Stimulated activated CD4-positive, alpha-beta T cell treated with anti-CD3 and anti-CD28 coated beads, Interleukin-1b, Interleukin-23, amount 100 ng/mL, for 1 hour (primary cell): ENCODE results near the gene GJB1.
"Not testable (repeated sequence)": the region's sequence is repeated elsewhere in the genome, so short reads cannot be mapped to it uniquely, and the experiment has no call there.

Experiments
- DNase-seq, 2 donors: peaks; one replicate each; pipeline ENCODE4 v3.0.0-alpha.2; 2020; ENCODE audit warnings: low read depth in 2 of 2

GJB1 gene

GRCh38 chrX:71222929-71223328 lies at the start of gene GJB1:
GJB1 (plus strand) TSS chrX:71223224; CDS start chrX:71223708, 484 bp downstream.
- no peak for DNase-seq

DNA sequence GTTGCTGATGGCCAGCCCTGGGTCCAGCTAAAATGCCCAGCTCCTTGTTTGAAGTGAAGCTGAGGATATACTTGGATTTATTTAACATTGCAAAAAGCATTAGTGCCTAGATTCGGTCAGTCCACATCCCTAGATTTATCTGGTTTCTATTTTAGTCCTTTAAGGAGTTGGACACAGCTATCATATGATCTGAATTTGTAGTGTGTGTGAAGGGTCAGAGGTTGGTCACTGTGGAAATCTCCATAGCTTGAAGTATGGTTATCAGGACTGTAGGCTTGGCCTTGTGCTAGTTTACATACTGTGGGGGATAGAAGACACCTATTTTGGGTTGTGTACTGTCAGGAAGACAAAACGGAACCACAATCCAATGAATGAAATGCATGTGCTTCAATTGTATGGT lies 49.6 kb upstream of the GJB1 start:
- DNase-seq = no peak

- DNase-seq = no peak
Measured at GRCh38 chrX:71174795-71175194, 48.2 kb upstream of the GJB1 start.

DNA sequence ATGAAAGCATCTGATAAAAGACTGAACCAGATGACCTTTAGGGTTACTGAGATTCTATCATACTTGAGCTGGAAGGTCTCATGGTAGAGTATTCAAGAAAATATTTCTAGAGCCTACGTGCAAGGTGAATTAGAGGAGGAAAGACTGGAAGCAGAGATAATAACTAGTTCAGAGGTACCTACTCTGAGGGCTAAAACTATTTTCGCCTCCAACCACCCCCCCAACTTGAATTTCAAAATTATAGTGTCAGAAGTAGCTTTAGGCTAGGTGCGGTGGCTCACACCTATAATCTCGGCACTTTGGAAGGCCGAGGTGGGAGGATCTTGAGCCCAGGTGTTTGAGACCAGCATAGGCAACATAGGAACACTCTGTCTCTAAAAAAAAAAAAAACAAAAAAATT lies 47.5 kb upstream of the GJB1 start:
- no peak for DNase-seq

- no peak for DNase-seq
Measured at GRCh38 chrX:71177327-71177726, 45.7 kb upstream of the GJB1 start.

GRCh38 chrX:71178908-71179307 lies 44.1 kb upstream of the GJB1 start:
- DNase-seq = no peak

- not testable (repeated sequence) for DNase-seq
Measured at GRCh38 chrX:71180579-71181265, 42.3 kb upstream of the GJB1 start.

DNA sequence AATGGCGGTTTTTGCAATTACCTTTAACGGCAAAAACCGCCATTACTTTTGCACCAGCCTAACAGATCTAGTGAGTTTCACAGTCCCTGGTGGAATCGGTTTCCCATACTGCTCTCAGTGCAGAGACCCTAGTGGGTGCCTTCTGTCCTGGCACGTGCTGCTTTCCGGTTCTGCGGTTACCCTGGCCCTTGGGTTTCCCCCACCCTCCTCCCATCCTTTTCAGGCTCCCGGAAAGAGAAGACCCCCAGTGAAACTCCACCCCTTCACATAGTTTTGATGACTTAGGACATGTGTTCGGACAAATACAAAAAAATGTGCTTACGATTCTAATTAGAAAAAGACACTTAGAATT lies 41.5 kb upstream of the GJB1 start:
- DNase-seq = no peak

GRCh38 chrX:71181910-71182799 lies 40.9 kb upstream of the GJB1 start:
- peak; percentile 32 to 51 for DNase-seq

DNA sequence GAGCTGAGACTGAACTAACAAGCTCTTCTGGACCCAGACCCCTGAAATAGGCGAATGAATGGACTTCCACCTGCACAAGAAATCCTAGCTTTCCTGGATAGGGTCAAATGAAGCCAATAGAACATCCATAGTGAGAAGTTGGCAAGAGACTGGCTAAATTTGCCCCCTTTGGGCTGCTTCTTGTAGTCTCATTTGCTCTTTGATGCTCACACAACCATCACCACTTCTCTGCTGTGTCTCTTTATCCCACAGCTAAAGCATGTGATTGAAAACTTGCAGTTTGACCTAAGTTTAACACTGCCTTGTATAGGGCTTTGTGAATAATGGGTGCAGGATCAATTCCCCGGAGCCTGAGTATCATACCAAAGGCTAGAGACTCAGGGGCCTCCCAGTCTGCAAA lies 40.2 kb upstream of the GJB1 start:
- no peak for DNase-seq

GRCh38 chrX:71183341-71183740 lies 39.7 kb upstream of the GJB1 start:
- DNase-seq = no peak

DNA sequence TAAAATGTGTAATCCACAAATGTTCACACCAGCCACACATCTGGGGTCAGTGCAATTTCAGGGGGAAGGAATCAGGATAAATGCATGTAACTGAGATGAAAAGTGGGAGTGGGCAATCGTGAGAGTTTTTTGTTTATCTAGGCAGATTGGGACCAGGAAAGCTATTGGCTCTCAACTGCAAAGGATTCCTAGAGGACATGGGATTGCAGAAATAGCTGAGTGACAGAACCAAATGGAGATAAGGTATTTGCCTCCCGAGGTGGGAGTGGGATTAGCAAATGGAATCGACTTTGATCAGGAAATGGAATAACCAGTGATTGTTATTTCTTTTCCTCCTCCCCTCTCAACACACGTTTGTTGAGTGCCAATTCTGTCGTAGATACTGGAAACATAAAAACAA lies 38.9 kb upstream of the GJB1 start:
- no peak for DNase-seq

GRCh38 chrX:71184803-71185495 lies 38.1 kb upstream of the GJB1 start:
- DNase-seq = no peak

DNA sequence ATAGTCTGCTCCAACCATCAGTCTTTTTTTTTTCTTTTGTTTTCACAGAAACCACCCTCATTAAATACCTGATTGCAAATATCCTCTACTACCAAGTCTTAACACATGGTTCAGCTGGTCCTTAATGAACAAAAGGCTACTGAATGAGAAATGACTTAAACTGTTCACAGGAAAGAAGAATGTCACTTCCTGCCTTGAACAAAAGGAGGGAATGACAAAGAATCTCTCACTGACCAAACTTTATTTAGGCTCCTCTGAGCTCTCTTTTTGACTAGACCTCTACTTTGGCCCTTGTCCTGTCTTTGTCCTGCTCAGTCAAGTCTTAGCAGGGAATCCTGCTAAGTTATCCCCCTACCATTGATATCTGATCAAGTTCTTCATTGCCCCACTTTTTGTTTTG lies 31.8 kb upstream of the GJB1 start:
- DNase-seq = no peak

GRCh38 chrX:71195964-71196649 lies 26.9 kb upstream of the GJB1 start:
- no peak for DNase-seq

DNA sequence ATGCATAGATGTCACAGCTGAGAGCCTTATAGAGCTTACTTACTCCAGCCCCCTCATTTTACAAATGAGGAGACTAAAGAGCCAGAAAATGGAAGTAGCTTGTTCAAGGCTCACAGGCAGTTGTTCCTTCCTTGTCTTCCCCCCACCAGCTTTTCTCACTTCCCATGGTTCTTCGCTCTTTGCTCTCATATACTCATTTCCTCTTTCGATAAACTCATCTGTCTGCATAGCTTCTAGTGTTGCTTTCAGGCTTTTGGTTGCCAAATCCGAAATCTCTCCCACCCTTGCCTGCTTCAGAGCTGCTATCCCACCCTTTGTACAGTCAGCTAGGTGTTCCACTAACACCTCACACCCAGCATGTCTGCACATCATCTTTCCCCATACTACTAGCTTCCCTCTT lies 25.0 kb upstream of the GJB1 start:
- no peak for DNase-seq

- no peak for DNase-seq
Measured at GRCh38 chrX:71199252-71200008, 23.6 kb upstream of the GJB1 start.

- no peak for DNase-seq
Measured at GRCh38 chrX:71210816-71211215, 12.2 kb upstream of the GJB1 start.

DNA sequence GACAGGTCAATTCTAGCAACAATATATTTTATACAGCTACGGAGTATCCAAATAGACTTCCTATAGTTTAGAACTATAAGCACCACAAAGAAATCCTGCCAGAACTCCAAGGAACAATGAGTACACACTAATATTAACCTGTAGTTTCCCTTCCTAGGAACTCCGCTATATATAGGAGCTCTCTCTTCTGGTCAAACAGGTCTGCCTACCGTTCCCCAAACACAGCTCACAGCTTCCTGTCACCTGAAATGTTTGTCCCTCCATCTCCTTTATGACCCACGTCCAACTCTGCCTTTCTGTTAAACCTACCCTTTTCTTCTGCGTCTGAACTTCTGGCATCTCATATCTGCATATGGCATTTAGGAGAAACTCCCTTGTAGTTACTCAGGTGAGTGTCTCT lies 10.5 kb upstream of the GJB1 start:
- DNase-seq = no peak

- DNase-seq = no peak
Measured at GRCh38 chrX:71214152-71214551, 8.9 kb upstream of the GJB1 start.

DNA sequence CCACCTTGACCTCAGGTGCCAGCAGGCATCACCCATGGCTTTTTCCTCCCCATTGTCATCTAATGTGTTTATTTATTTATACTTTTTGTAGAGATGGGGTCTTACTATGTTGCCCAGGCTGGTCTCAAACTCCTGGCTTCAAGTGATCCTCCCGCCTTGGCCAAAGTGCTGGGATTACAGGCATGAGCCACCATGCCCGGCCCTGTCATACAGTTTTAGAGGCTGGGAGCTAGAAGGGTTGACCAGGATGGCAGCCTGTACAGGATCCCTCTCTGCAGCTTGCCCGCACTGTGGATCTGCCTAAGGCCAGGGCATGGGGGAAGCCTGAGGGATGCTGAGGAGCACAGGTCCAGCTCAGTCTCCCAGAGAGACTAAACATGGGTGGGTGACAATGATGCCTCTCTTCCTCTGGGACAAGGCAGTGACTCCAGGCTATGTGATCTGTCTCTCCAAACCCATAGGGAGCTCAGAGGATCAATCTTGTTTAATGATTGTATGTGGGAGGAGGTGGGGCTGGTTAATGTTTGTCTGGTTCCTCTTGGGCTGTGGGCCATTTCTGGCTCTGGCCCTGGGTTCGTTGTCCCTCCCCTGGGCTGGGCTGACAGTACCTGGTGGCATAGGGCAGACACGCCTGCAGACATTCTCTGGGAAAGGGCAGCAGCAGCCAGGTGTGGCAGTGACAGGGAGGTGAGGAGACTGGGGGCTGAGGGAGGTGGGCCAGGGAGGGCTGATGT lies 8.3 kb upstream of the GJB1 start:
- DNase-seq = no peak
